Measurements from ENCODE around the gene SCN10A. TPM values are rescaled to one million over a fixed set of nuclear protein-coding genes. Genes with fewer than 3 reads are reported as not detected.
A peak's percentile ranks its signal among the peaks of the same experiment; 100 is the strongest.

SCN10A gene
- total RNA-seq, 1 donor from 2014 or later = not detected

DNA sequence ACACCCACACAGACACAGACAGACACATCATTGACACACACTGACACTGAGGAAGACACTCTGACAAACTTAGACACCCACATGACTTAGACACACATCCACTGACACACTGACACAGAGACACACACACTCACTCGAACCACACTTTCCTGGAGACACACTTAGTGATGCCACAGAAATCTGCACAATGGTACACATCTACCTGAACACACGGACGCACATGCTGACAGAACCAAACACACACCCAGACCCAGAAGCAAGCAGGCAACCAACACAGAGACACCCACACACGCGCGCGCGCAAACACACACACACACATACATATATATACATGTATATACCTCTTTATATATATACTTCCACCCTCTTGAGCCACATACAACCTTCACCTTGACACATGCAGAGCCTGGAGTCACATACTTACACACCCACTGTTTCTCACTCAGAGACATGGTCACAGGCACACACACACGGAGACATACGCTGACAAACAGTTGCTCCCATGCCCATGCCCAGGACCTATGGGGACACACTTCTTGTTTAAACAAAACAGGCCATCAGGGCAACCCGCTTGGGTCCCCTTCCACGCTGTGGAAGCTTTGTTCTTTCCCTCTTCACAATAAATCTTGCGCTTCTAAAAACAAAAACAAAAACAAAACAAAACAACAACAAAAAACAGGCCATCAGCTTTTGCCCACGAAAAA lies 165.6 kb downstream of the SCN10A start:
- Mint-ChIP-seq H3K27me3 (peaks cover 15% of the 10 kb centered on the region), H3K4me3 (ENCODE audit: low read depth) (no peak overlapping the region), H3K36me3 (ENCODE audit: insufficient read depth) (no peaks in the 10 kb centered on the region), H3K9me3 (ENCODE audit: low read depth) (no peaks in the 10 kb centered on the region), H3K4me1 (ENCODE audit: low read depth) (peaks cover 4% of the 10 kb centered on the region), H3K27ac (no peak overlapping the region)
- no peak for DNase-seq (ENCODE audit: low spot score, unreplicated experiment)
- TF ChIP-seq, protein P1, sequence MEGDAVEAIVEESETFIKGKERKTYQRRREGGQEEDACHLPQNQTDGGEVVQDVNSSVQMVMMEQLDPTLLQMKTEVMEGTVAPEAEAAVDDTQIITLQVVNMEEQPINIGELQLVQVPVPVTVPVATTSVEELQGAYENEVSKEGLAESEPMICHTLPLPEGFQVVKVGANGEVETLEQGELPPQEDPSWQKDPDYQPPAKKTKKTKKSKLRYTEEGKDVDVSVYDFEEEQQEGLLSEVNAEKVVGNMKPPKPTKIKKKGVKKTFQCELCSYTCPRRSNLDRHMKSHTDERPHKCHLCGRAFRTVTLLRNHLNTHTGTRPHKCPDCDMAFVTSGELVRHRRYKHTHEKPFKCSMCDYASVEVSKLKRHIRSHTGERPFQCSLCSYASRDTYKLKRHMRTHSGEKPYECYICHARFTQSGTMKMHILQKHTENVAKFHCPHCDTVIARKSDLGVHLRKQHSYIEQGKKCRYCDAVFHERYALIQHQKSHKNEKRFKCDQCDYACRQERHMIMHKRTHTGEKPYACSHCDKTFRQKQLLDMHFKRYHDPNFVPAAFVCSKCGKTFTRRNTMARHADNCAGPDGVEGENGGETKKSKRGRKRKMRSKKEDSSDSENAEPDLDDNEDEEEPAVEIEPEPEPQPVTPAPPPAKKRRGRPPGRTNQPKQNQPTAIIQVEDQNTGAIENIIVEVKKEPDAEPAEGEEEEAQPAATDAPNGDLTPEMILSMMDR (IDR thresholded peaks at IDR 0.05; ENCODE audit: unreplicated experiment) = no peak

GRCh38 chr3:38649500-38650247 lies 166.3 kb downstream of the SCN10A start, which contains the start of gene SCN5A:
Gene SCN5A (minus strand): TSS chr3:38649687. CDS start chr3:38633307, 16,380 bp downstream.
- DNase-seq (ENCODE audit: low spot score, unreplicated experiment) = no peak
- TF ChIP-seq, protein P1 (IDR thresholded peaks at IDR 0.05; ENCODE audit: unreplicated experiment) = no peak
- Mint-ChIP-seq H3K36me3 (ENCODE audit: insufficient read depth) (no peaks in the 10 kb centered on the region), H3K27me3 (peaks cover 15% of the 10 kb centered on the region), H3K4me1 (ENCODE audit: low read depth) (peaks cover 3% of the 10 kb centered on the region), H3K27ac (no peak within 1 kb of the TSS), H3K9me3 (ENCODE audit: low read depth) (no peaks in the 10 kb centered on the region), H3K4me3 (ENCODE audit: low read depth) (peak within 1 kb of the TSS; percentile 70)

DNA sequence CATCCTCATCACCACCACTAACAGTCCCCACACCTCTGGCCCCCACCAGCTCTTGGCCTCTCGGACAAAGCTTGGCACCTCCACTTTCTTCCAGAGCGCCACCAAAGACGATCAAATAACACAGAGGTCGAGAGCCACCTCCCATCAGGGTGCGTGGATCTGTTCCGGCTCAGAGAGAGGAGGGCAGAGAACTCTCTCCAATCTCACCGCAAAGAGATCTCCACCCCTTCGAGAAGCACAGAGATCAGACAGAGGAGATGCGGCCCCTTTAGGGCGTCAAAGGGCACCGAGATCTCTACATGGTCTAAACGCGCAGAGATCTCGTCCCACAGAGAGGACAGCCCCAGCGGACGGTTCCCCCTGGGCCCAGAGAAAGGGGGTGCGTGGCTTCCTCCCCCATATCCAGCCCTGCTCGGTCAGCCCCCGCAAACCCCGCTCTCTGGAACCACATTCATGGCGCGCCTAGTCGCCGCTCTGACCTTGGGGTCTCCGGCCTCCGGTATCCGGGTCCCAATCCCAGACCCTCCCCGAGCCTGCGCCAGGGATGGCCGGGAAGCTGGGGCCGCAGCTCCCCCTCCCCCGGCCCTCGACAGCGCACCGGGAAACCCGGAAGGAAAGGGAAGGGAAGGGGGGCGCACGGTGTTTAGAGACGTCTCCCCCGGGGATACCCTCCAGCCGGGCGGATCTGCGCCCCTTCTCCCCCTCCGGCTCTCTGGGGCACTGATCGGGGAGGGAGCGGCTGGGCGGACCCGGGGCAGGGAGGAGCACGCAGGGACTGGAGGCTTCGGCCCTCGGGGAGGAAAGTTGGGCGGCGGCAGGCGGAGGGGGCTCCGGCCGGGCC lies 167.1 kb downstream of the SCN10A start:
- no peaks in the 10 kb centered on the region for H3K9me3 Mint-ChIP-seq (ENCODE audit: low read depth)
- peaks cover 15% of the 10 kb centered on the region for H3K27me3 Mint-ChIP-seq
- H3K4me3 Mint-ChIP-seq (ENCODE audit: low read depth) = peak overlapping the region; percentile 70
- no peaks in the 10 kb centered on the region for H3K36me3 Mint-ChIP-seq (ENCODE audit: insufficient read depth)
- DNase-seq (ENCODE audit: low spot score, unreplicated experiment) = no peak
- H3K4me1 Mint-ChIP-seq (ENCODE audit: low read depth) = peaks cover 2% of the 10 kb centered on the region
- H3K27ac Mint-ChIP-seq = no peak overlapping the region
- TF ChIP-seq, protein P1 (IDR thresholded peaks at IDR 0.05; ENCODE audit: unreplicated experiment) = no peak

DNA sequence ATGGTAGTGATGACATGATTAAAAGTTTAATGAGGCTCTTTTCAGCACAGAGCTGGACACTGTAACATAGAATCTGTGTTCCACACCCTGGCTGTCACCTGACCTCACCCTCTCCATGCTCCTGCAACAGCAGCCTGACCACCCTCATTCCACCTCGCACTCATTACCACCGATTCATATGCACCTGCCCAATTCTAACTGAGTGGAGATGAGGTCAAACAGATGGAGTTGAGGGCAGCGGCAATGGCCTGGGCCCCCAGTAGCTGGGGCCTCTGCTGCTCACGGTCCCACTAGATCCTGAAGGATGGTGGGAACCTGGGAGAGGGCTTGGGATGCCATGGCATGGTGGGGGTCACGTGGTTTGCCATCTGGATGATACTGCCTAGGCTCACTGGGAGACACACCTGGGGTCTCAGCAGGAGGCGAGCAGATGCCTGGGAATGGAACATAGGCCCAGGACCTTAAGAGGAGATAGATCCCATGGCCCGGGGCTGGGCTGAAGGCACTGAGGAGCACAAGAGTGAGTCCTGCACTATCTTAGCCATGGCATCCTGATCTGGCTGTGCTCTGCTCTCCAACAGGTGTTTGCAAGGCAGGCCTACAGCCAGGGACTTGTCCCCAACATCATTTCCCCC lies 167.9 kb downstream of the SCN10A start:
- Mint-ChIP-seq H3K36me3 (ENCODE audit: insufficient read depth) (no peaks in the 10 kb centered on the region), H3K27me3 (peaks cover 10% of the 10 kb centered on the region), H3K4me3 (ENCODE audit: low read depth) (peak overlapping the region; percentile 70), H3K27ac (no peak overlapping the region), H3K4me1 (ENCODE audit: low read depth) (peaks cover 2% of the 10 kb centered on the region), H3K9me3 (ENCODE audit: low read depth) (no peaks in the 10 kb centered on the region)
- DNase-seq (ENCODE audit: low spot score, unreplicated experiment) = no peak
- TF ChIP-seq, protein P1 (IDR thresholded peaks at IDR 0.05; ENCODE audit: unreplicated experiment) = no peak

All from progenitor cell of endocrine pancreas (in vitro differentiated cells).